ENCODE data around the gene TYSND1.
"Not testable (repeated sequence)": the region's sequence is repeated elsewhere in the genome, so short reads cannot be mapped to it uniquely, and the experiment has no call there.

Gene TYSND1

DNA sequence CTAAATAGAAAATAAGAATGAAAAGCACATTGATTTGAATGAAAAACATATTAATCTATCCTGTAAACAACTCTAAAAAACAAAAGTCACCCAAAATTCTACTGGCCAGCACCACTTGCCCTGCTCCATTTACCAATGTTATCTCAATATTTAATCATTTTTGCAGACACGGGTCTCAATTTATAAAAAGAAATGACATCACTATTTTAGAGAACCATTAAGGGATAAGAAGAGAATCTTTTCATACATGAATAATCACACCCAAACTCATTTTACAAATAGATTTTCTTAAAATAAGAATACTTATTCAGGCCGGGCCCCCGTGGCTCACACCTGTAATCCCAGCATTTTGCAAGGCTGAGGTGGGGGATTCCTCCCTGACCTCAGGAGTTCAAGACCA lies 19.9 kb upstream of the TYSND1 start:
- no peak for DNase-seq (ENCODE audit: low read depth)
- no peak overlapping the region for H3K4me3 ChIP-seq (ENCODE audit: low read depth, low read length)
- TF ChIP-seq, protein P1, sequence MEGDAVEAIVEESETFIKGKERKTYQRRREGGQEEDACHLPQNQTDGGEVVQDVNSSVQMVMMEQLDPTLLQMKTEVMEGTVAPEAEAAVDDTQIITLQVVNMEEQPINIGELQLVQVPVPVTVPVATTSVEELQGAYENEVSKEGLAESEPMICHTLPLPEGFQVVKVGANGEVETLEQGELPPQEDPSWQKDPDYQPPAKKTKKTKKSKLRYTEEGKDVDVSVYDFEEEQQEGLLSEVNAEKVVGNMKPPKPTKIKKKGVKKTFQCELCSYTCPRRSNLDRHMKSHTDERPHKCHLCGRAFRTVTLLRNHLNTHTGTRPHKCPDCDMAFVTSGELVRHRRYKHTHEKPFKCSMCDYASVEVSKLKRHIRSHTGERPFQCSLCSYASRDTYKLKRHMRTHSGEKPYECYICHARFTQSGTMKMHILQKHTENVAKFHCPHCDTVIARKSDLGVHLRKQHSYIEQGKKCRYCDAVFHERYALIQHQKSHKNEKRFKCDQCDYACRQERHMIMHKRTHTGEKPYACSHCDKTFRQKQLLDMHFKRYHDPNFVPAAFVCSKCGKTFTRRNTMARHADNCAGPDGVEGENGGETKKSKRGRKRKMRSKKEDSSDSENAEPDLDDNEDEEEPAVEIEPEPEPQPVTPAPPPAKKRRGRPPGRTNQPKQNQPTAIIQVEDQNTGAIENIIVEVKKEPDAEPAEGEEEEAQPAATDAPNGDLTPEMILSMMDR (IDR thresholded peaks at IDR 0.05; ENCODE audit: low read depth, low read length, missing control alignments), result no peak

DNA sequence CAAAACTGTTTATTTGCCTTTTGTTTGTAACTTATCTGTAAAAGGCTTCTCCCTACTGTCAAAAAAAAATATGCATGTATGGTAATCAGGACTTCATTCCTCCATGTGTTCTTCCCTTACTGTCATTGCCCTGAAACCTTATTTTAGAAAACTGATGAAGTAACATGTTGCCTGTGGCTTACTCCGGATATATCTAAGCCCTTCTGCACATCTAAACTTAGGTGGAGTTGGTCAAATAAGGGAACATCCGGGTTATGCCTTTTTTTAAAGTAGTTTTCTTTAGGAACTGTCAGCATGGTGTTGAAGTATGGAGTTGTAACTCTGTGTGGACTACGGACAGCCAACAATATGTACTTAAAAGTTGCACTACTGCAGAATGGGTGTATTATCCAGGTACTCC lies 17.7 kb upstream of the TYSND1 start:
- DNase-seq (ENCODE audit: low read depth), result no peak
- TF ChIP-seq, protein P1 (IDR thresholded peaks at IDR 0.05; ENCODE audit: low read depth, low read length, missing control alignments), result no peak
- no peak overlapping the region for H3K4me3 ChIP-seq (ENCODE audit: low read depth, low read length)

DNA sequence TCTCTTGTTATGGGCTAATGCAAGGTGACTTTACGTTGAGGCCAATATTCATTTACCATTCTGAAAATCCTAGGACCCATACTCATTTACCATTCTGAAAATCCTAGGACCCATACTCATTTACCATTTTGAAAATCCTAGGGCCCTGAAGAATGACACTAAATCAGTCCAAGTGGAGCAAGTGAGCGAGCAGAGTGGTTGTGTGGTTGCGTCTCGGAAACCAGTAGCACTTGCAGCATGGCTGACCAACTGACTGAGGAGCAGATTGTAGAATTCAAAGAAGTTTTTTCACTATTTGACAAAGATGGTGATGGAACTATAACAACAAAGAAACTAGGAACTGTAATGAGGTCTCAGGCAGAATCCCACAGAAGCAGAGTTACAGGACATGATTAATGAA lies 16.9 kb upstream of the TYSND1 start:
- H3K4me3 ChIP-seq (ENCODE audit: low read depth, low read length), result no peak overlapping the region
- DNase-seq (ENCODE audit: low read depth), result no peak
- TF ChIP-seq, protein P1 (IDR thresholded peaks at IDR 0.05; ENCODE audit: low read depth, low read length, missing control alignments), result no peak

DNA sequence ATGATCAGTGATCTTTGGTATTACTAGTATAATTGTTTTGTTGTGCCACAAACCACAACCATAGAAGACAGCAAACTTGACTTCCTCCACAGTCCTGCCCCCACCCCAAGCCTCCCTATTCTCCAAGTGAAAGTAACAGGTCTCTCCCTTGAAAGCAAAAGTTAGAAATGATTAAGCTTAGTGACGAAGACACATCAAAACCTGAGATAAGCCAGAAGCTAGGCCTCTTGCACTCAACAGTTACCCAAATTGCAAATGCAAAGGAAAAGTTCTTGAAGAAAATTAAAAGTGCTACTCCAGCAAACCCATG lies 16.3 kb upstream of the TYSND1 start:
- TF ChIP-seq, protein P1 (IDR thresholded peaks at IDR 0.05; ENCODE audit: low read depth, low read length, missing control alignments), result no peak
- no peak overlapping the region for H3K4me3 ChIP-seq (ENCODE audit: low read depth, low read length)
- DNase-seq (ENCODE audit: low read depth), result no peak

DNA sequence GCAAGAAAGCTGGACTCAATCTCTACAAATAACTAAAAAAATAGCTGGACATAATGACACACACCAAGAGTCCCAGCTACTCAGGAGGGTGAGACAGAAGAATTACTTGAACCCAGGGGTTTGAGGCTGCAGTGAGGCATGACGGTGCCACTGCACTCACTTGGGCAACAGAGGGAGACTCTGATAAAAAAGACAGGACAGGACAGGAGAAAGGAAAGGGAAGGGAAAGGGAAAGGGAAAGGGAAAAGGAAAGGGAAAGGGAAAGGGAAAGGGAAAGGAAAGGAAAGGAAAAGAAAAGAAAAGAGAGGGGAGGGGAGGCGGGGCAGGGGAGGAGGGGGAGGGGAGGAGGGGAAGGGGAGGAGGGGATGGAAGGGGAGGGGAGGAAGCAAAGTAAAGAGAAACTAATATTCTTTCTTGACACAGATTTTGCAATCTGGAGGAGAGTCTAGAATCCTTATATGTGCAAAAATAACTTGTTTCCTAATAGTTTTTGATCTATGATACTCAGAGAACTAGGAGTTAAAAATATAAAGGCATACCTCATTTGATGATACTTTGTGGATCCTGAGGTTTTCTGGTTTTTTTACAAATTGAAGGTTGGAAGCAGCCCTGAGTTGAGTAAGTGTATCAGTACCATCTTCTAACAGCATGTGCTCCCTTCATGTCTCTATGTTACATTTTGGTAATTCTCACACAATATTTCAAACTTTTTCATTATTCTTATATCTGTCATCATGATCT lies 15.8 kb upstream of the TYSND1 start:
- H3K4me3 ChIP-seq (ENCODE audit: low read depth, low read length), result no peak overlapping the region
- no peak for DNase-seq (ENCODE audit: low read depth)
- TF ChIP-seq, protein P1 (IDR thresholded peaks at IDR 0.05; ENCODE audit: low read depth, low read length, missing control alignments), result no peak

DNA sequence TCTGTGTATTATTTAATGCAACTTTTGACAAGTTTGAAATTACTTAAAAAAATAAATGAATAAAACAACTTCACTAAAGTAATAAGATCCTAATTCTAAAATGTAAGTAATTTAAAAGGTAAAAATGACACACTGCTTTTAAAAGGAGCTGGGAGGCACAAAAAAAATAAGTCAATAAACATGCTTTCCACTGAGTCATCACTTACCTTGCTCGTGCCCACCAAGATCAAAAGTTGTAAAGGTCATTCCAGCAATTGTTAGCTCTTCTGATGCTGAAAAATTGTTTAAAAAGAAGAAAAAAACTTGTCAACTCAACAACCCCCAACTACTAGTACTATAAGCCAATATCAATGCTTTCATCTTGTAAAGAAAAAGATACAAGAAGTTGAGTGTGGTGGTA lies 14.3 kb upstream of the TYSND1 start:
- TF ChIP-seq, protein P1 (IDR thresholded peaks at IDR 0.05; ENCODE audit: low read depth, low read length, missing control alignments), result no peak
- DNase-seq (ENCODE audit: low read depth), result no peak
- no peak overlapping the region for H3K4me3 ChIP-seq (ENCODE audit: low read depth, low read length)

DNA sequence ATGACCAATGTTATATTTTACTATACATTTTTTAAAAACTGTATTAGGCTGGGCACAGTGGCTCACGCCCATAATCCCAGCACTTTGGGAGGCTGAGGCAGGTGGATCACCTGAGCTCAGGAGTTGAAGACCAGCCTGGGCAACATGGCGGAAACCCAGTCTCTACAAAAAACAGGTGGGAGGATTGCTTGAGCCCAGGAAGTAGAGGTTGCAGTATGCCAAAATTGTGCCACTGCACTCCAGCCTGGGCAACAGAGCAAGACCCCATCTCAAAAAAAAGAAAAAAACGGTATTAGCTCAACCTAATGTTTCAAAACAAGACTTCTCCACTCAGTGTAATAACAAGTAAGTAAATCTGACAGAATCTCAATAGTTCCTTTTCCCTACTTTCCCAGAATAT lies 12.9 kb upstream of the TYSND1 start:
- not testable (repeated sequence) for DNase-seq (ENCODE audit: low read depth); H3K4me3 ChIP-seq (ENCODE audit: low read depth, low read length)
